ENCODE results near the gene ASIC2.

The ASIC2 gene

GRCh38 chr17:33154869-33155455 is 138.1 kb downstream of the ASIC2 start:
- DNase-seq (ENCODE audit: low read depth) = no peak

- DNase-seq (ENCODE audit: low read depth) = no peak
Observed at GRCh38 chr17:33152783-33153182, 140.3 kb downstream of the ASIC2 start.

- no peak for DNase-seq (ENCODE audit: low read depth)
Observed at GRCh38 chr17:33151565-33151964, 141.5 kb downstream of the ASIC2 start.

DNA sequence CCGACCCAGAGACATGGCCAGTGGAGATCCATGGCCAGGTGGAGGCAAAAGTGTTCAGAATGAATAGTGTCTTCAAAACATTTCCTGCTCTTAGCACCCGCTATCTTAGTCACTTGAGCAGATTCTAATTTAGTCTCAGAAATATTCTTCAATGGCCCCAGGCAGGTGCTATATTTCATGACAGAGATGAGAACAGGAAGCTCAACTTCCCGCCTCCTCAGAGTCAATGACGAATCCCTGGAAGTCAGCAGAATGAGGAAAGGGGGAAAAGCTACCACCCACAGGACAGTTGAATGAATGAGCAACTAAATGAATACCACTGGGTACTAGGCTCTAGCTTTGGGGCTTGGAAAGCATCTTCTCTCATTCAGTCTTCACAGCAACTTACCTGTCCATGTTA is 147.2 kb downstream of the ASIC2 start:
- no peak for DNase-seq (ENCODE audit: low read depth)

DNA sequence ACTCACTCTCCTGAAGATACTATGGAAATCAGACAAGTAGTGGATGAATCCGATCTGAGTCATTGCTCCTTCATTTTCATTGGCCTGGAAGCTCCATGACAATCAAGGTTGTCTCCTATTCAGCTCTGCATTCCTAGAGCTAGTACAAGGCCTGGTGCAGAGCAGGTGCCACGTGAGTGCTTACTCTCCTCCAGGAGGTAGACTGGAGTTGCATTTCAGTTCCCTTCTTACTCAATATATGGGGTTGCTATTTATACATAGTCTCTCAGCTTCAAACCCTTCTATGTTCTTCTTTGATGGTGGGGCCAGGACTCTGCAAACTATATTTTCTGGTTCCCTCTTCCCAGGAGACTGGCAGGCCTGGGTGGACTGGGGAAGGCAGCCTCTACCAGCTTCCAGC is 148.3 kb downstream of the ASIC2 start:
- no peak for DNase-seq (ENCODE audit: low read depth)

- DNase-seq (ENCODE audit: low read depth) = no peak
Observed at GRCh38 chr17:33142705-33143299, 150.3 kb downstream of the ASIC2 start.

- DNase-seq (ENCODE audit: low read depth) = no peak
Observed at GRCh38 chr17:33140413-33141099, 152.5 kb downstream of the ASIC2 start.

DNA sequence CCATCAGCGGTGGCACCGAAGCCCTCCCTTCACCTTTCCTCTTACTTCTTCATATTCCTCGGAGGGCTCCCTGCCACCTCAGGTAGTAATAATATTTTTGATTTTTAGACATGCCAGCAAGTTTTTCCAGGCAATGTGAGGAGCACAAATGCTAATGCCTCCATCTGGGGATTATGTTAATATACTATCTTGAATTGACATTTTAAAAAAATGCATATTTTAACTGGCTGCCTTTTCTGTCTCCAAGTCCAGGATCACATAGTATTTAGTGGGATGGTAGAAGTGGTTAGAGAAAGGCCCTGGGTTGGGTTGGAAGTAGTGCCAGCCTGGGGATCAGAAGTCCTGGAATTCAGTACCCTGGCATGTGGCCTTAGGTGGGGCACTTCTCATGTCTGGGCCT is 154.5 kb downstream of the ASIC2 start:
- DNase-seq (ENCODE audit: low read depth) = no peak

- no peak for DNase-seq (ENCODE audit: low read depth)
Observed at GRCh38 chr17:33137426-33137825, 155.7 kb downstream of the ASIC2 start.

- no peak for DNase-seq (ENCODE audit: low read depth)
Observed at GRCh38 chr17:33135691-33136090, 157.4 kb downstream of the ASIC2 start.

DNA sequence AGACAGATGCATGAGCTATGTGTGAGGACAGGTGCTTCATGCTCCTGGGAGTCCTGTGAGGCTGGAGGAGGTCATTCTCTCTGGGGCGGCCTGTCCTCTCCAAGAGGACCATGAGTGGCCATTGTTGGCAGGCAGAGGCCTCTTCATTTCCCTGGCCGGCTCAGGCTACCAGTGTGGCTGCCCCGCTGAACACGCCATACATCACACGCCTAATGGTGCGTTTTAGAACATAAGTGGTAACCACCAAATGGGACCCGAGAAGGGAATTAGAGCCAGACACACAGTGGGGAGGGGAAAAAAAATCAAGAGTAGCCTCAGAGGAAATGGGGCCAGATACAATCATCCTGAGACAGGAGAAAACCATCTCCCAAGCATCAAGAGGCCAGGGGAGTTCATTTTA is 161.5 kb downstream of the ASIC2 start:
- DNase-seq (ENCODE audit: low read depth) = no peak

GRCh38 chr17:33127706-33128105 is 165.4 kb downstream of the ASIC2 start:
- DNase-seq (ENCODE audit: low read depth) = no peak

- no peak for DNase-seq (ENCODE audit: low read depth)
Observed at GRCh38 chr17:33126086-33126485, 167.0 kb downstream of the ASIC2 start.

DNA sequence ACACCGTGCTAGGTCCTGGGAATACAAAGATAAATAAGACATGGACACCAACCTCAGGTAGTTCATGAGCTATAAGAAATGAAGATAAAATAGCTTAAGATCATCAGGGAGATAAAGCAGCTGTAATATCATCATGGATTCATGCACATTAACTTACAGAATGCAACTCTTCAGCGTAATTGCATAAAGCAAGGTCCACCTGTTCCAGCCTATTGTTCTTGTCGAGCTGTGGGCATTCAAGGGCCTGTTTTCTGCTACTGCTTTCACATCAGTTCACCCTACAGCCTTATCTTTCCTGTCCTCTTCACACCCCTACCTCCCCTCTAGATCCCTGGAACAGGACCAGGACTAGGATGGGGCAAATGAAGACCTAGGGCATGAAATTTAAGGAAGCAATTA is 167.5 kb downstream of the ASIC2 start:
- no peak for DNase-seq (ENCODE audit: low read depth)

- DNase-seq (ENCODE audit: low read depth) = no peak
Observed at GRCh38 chr17:33124871-33125551, 168.1 kb downstream of the ASIC2 start.

- no peak for DNase-seq (ENCODE audit: low read depth)
Observed at GRCh38 chr17:33124185-33124584, 168.9 kb downstream of the ASIC2 start.

GRCh38 chr17:33121756-33122155 is 171.3 kb downstream of the ASIC2 start:
- DNase-seq (ENCODE audit: low read depth) = no peak

DNA sequence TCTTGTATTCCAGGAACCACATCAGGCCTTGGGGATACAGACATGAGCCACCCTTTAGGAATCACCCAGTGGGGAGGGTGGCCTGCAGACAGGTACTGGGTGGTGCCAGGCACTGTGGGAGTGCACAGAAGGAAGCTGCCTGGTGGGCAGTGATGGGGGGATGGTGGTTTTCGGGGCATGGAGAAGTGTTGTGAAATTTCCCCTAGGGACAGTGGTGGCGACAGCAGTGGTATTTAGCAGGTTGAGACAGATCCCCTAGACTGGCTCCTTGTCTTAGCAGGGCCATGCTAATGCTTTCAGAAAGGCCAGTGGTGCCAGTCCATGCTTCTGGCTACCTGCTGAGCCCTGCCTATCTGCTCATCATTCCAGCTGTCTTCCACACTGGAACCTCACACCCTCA is 171.8 kb downstream of the ASIC2 start:
- DNase-seq (ENCODE audit: low read depth) = no peak

DNA sequence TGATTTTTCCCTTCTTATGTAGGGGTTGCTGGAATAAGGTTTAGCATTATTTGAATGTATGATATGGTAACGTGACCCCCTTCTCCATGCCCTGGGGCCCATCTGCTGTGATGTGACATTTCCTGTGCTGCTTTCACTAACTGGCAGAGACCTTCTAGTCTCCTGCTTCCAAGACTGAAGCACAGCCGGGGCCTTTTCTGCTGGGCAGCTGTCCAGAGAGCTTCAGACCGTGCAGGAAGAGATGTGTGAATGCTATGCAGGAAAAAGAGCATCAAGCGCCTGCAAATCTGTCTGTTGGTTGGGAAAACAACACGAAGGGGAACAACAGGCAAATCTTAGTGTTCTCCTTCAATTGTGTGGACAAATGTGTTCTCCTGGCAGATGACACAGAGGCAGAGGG is 173.0 kb downstream of the ASIC2 start:
- no peak for DNase-seq (ENCODE audit: low read depth)

- no peak for DNase-seq (ENCODE audit: low read depth)
Observed at GRCh38 chr17:33118391-33119075, 174.6 kb downstream of the ASIC2 start.

DNA sequence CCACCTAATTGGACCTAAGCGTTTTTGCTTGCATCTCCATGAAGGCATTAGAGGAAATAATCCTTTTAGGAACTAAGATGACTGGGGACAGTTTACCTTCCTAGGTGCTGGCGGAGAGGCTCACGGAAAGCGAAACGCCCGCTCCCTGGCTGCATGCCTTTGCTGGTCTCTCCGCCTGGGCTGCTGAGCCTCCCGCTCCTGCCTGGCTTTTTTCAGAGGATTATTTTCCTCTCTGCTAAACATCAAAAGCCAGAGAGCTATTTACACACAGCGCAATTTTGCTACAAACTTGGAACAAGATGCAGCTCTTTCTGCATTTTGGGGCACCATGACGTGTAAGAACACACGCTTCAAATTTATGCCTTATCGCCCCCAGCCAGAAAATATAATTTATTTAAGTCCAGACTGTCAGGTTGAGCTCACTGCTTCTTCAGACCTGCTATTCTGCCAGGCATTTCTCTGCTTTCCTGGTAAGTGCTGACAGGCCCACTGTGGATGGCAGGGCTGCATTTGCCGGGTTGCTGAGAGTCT is 177.0 kb downstream of the ASIC2 start:
- DNase-seq (ENCODE audit: low read depth) = no peak

DNA sequence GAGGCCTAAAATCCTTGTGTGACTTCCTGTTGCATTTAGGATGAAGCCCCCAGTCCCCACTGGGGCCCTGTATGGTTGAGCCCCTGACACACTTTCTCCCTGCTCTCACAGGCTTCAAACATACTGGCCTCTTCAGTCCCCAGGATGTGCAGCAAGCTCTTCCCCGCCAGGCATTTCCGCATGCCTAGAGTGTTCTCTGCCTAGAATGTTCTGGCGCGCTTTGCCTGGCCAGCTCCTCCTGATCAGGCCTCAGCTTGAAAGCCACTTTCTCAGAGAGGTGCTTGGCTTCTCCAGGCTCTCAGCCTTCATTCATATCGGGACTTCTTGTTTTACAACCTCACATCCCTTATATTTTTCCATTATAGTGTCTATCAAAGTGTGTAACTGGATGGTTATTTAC is 177.7 kb downstream of the ASIC2 start:
- no peak for DNase-seq (ENCODE audit: low read depth)
